Measurements from ENCODE around the gene WASHC4.
"Not testable (repeated sequence)": the region's sequence is repeated elsewhere in the genome, so short reads cannot be mapped to it uniquely, and the experiment has no call there.

The WASHC4 gene

GRCh38 chr12:105092336-105092735 lies 15.2 kb upstream of the WASHC4 start:
- no peak for DNase-seq (ENCODE audit: low read depth in 2 of 2)

DNA sequence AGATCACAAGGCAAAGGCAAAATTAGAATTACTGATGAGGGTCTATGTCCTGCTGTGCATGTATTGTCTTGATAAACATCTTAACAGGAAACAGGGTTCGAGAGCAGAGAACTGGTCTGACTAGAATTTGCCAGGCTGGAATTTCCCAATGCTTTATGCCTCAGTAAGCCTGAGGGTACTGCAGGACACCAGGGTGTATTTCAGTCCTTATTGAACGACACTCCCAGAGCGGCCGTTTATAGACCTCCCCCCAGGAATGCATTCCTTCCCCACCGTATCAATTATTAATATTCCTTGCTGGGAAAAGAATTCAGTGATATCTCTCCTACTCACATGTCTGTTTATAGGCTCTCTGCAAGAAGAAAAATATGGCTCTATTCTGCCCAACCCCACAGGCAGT lies 12.2 kb upstream of the WASHC4 start:
- DNase-seq (ENCODE audit: low read depth in 2 of 2) = not testable (repeated sequence)

DNA sequence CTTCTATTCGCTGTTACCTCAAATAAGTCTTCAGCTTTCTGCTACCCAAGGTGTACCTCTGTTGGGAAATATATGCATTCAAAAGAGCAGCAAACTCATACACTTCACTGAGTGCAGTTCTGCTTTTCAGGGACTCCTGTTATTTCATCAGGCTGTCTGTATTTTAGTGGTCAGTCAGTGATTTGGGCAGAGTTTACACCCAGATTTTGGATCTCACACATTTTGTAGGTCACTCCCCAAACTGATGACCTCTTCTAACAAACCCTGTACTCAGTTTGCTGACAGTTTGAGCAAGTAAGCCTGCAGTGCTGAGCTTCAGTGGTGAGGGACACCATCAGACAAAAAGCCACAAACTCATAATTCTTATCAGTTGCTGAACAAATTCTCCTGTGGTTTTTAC lies 8.2 kb upstream of the WASHC4 start:
- no peak for DNase-seq (ENCODE audit: low read depth in 2 of 2)

DNA sequence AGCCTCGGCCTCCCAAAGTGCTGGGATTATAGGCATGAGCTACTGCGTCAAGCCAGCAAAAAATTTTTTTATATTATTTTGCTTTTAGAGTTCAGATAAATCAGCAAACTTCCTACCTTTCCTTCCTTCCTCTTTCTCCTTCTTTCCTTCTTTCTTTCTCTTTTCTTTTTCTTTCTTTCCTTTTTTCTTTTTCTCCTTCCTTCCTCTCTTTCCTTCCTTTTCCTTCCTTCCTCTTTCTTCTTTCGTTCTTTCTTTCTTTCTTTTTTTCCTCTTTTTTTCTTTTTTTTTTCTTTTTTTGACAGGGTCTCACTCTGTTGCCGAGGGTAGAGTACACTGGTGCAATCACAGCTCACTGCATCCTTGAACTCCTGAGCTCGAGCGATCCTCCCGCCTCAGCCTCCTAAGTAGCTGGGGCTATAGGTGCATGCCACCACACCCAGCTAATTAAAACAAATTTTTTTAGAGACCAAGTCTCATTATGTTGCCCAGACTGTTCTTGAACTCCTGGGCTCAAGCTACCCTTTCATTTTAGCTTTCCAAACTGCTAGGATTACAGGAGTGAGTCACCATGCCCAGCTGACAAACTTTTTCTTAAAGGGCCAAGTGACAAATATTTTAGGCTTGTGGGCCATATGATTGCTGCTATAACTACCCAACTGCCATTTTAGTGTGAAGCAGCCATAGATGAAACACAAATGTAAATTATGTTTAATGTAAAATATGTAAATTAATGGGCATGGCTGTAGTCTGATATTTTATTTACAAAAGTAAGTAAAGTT lies 7.1 kb upstream of the WASHC4 start:
- DNase-seq (ENCODE audit: low read depth in 2 of 2) = no peak

DNA sequence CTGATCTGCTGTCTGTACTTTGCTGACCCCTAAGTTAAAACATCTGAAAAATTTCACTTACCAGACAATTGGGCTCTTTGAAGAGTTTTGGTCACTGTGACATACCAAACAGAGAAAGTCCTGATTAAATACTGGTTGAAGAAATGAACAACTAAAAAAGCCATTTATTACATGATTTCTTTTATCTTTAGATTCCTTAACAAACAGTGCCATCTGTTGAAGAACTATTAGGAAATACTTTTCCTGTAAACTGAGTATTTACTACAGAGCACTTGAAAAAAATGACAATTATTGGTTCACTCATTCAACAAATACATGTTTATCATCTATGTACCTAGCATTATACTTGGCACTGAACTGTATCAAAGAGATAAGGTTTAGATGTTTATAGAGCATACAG lies 6.5 kb upstream of the WASHC4 start:
- no peak for DNase-seq (ENCODE audit: low read depth in 2 of 2)

DNA sequence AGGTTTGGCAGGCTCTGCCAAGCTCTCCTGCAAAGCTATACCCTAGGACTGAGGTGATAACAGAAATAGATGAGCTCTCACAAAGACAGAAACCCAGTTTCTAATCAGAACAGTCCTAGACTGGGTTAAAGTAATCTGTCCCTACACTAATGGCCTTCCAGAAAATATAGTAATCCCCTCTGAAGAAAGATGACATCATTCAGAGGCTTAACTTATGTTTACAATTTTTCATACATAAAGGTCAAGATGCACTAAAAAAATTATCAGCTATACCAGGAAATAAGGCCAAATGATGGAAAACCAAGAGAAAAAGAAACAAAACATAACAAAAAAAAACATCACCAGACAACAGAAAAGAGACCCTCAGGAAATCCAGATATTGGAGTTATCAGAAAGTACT lies 4.9 kb upstream of the WASHC4 start:
- no peak for DNase-seq (ENCODE audit: low read depth in 2 of 2)

GRCh38 chr12:105104762-105105161 lies 2.8 kb upstream of the WASHC4 start:
- no peak for DNase-seq (ENCODE audit: low read depth in 2 of 2)

- no peak for DNase-seq (ENCODE audit: low read depth in 2 of 2)
These were observed 910 bp upstream of the WASHC4 start for GRCh38 chr12:105106621-105107020.

- DNase-seq (ENCODE audit: low read depth in 2 of 2) = no peak
These were observed 399 bp upstream of the WASHC4 start for GRCh38 chr12:105107171-105107493.

GRCh38 chr12:105109465-105110212 lies 2.1 kb downstream of the WASHC4 start:
- DNase-seq (ENCODE audit: low read depth in 2 of 2) = no peak

GRCh38 chr12:105110851-105111250 lies 3.3 kb downstream of the WASHC4 start:
- no peak for DNase-seq (ENCODE audit: low read depth in 2 of 2)

GRCh38 chr12:105113094-105113493 lies 5.6 kb downstream of the WASHC4 start:
- DNase-seq (ENCODE audit: low read depth in 2 of 2) = no peak

GRCh38 chr12:105116969-105117368 lies 9.4 kb downstream of the WASHC4 start:
- DNase-seq (ENCODE audit: low read depth in 2 of 2) = no peak

DNA sequence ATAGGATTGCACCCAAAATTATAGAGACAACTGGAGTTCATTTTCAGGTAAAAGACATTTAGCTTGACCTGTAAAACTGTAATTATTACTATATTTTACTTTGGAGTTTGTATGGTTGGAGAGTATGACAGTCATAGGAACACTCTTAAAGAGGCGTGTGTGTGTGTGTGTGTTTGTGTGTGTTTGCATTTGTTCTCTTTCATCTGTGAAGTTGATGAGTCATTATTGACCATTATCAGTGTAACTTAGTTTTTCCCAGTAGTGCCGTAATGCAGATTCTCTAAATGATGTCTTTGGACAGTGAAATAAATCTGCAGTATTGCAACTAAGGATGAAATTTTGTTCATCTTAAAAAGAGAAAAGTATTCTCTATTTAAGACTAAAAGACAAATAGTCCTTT lies 13.0 kb downstream of the WASHC4 start:
- DNase-seq (ENCODE audit: low read depth in 2 of 2) = no peak

GRCh38 chr12:105138248-105138647 lies 30.7 kb downstream of the WASHC4 start:
- no peak for DNase-seq (ENCODE audit: low read depth in 2 of 2)

- no peak for DNase-seq (ENCODE audit: low read depth in 2 of 2)
These were observed 33.9 kb downstream of the WASHC4 start for GRCh38 chr12:105141320-105141922.

DNA sequence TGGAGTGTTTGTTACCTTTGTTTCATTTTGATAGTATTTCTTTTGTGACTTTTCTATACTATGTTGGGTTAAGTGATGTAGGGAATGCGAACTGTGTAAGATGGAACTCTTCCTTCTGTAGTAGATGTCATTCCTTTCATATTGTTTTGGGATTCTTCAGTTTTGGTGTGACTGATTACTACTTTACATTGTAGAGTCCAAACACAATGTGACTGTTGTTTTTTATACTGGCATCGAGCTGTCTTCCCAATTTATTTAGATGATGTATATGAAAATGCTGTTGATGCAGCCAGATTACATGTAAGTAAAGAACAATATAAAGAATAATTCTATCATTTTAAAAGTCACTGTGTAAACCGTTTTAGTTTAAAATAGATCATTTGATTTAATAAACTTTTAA lies 34.7 kb downstream of the WASHC4 start:
- DNase-seq (ENCODE audit: low read depth in 2 of 2) = no peak

GRCh38 chr12:105156260-105156659 lies 48.7 kb downstream of the WASHC4 start:
- DNase-seq (ENCODE audit: low read depth in 2 of 2) = no peak

DNA sequence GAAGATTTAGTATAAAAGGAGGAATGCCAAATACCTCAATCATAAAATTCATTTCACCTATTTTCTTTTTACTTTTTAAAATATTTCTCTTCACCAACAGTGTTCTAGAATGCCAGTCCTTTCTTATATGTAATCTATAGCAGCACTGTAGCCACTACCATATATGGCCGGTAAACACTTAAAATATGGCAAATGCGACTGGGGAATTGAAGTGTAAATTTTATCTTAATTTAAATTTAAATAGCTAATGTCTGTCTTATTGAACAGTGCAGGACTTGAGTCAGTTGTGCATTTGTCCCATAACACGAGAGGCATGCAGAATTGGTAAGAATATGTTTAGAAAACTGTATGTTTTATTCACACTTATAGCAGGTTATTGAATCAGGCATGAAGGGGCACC lies 50.1 kb downstream of the WASHC4 start:
- DNase-seq (ENCODE audit: low read depth in 2 of 2) = no peak

DNA sequence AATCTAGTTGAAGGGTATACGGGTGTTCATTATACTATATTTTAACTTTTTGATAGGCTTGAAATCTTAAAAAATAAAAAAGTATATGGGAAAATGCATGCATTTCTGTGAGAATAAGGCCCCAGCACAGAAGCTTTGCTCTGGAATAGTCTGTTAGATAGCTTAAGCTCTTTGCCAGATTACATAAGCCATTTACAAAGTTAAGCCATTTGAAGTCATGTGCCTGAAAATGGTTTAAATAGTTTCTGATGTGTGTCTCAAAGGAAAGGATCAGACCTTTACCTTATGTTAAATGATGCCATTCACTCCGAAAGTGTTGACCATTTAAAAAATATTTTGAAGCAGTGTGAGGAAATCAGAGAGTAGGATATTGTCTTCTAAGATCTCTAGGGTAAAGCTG lies 51.3 kb downstream of the WASHC4 start:
- DNase-seq (ENCODE audit: low read depth in 2 of 2) = no peak

DNA sequence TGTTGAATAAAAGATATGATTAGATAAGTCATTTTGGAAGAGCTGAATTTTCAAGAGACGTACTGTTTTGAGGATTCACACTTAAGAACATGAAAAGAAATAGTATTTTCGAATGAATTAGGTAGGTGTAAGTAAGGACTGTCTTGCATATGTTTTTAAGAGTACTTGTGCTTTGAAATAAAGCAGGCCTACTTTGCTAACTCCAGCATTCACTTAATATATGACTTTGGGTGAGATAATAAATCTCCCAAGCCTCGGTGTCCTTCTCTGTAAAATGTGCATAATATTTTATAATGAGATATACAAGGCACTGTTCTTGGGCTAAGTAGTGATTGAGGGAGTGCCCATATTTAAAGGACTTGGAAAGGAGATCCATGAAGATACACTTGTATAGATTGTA lies 54.6 kb downstream of the WASHC4 start:
- no peak for DNase-seq (ENCODE audit: low read depth in 2 of 2)

GRCh38 chr12:105164068-105164467 lies 56.5 kb downstream of the WASHC4 start:
- DNase-seq (ENCODE audit: low read depth in 2 of 2) = no peak

DNA sequence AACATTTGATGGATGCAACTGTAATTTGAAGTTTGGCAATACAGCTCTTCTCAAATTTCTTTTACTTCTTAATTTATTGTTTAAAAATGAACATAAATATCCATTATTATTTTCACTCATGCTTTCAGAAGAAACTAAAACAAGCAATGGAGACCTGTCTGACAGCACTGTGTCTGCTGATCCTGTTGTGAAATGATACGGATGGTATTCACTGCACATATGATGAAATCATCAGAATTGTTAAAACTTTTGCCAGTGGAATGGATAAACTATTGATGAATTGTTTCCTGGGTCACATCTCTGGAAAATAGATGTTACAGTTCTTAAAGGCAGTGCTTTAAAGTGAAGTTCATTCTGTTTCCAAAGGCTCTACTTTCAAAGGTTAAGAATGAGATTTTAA lies 59.2 kb downstream of the WASHC4 start:
- no peak for DNase-seq (ENCODE audit: low read depth in 2 of 2)

Measured in stimulated activated CD4-positive, alpha-beta T cell treated with anti-CD3 and anti-CD28 coated beads, Interleukin-4, amount 100 ng/mL, for 48 hours (primary cell).